Activated naive CD4-positive, alpha-beta T cell treated with anti-CD3 and anti-CD28 coated beads for 36 hours (primary cell): ENCODE data around the gene PRXL2B. TPM values are rescaled to one million over a fixed set of nuclear protein-coding genes. Genes with fewer than 3 reads are reported as not detected.
"Not testable (repeated sequence)": the region's sequence is repeated elsewhere in the genome, so short reads cannot be mapped to it uniquely, and the experiment has no call there.

ENCODE experiments used
- CTCF ChIA-PET: fragments of 350-600 bp; sonication (Branson Sonifier 250); formaldehyde crosslinking; loops from one replicate; lab custom pipeline; 2021; ENCODE audit warnings: antibody characterized with exemption; lab: Charles Lee
- DNase-seq: peaks from one replicate; pipeline ENCODE4 v3.0.0-alpha.2; 2020
- H3K27ac Mint-ChIP-seq: one replicate; pipeline ENCODE4 v1.8.0; 2021; ENCODE audit warnings: mild to moderate bottlenecking, mixed read lengths
- H3K27me3 Mint-ChIP-seq: one replicate; pipeline ENCODE4 v1.8.0; 2021; ENCODE audit warnings: low read depth, mixed read lengths
- H3K36me3 Mint-ChIP-seq: one replicate; pipeline ENCODE4 v1.8.0; 2021; ENCODE audit warnings: low read depth, mixed read lengths
- H3K4me1 Mint-ChIP-seq: one replicate; pipeline ENCODE4 v1.8.0; 2021; ENCODE audit warnings: low read depth, mixed read lengths
- H3K4me3 Mint-ChIP-seq: one replicate; pipeline ENCODE4 v1.8.0; 2021; ENCODE audit warnings: mild to moderate bottlenecking, moderate library complexity, mixed read lengths
- H3K9me3 Mint-ChIP-seq: one replicate; pipeline ENCODE4 v1.8.0; 2021; ENCODE audit warnings: mixed read lengths
- intact Hi-C: fragments of 100-400 bp; cut with micrococcal nuclease; formaldehyde crosslinking; loops from one replicate; pipeline ENCODE4 v1.15.1; 2023
- total RNA-seq, 2 experiments: library from RNA; stranded (reverse); gene quantifications; one replicate each; pipeline ENCODE4 v1.2.3, GENCODE V29; 2021

PRXL2B gene
- total RNA-seq, 2 experiments from 2014 or later = 21.8 to 22.1 TPM

DNA sequence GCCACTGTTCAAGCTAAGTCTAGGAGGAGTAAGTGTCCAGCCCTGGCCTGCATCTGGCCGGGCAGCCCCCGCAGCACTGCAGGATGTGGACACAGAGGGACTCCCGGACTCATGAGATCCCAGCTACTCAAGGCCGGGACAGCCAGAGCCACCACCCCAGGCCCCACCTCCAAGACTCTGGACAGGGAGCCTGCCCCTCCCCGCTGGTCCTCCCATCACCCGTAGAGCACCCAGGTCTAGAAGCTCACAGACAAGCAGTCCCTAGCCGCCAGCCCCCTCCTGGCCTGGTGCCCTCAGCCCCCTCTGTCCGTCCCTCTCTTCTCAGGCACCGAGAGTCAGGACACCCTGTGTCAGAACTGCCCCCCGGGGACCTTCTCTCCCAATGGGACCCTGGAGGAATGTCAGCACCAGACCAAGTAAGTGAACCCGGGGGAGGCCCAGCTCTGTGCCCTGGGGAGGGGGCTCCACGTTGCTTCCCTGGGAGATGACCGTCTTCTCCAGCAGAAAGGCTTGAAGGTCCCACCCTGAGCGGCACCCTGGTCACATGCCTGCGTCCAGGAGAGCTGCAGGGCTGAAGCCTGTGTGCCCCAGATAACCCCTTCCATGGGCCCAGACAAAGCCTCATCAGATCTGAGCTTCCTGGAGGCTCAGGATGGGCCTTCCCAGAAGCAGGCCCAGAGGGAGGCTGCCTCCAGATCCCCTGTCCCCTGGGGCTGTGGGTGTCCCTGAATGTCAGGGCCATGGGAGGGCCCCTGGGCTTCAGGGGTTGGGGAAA is 26.1 kb upstream of the PRXL2B start:
- no peak overlapping the region for H3K27ac Mint-ChIP-seq
- DNase-seq = no peak
- H3K36me3 Mint-ChIP-seq = peaks cover 12% of the 10 kb centered on the region
- H3K27me3 Mint-ChIP-seq = no peaks in the 10 kb centered on the region
- intact Hi-C loops = no loop called here
- CTCF ChIA-PET = interaction anchor here (1.0 to 1.7 kb wide), 4 partner anchors 17 to 147 kb away, joined by 3 to 10 read pairs (median 4); no protein-coding TSS in a partner anchor
- H3K4me3 Mint-ChIP-seq = no peak overlapping the region
- H3K4me1 Mint-ChIP-seq = peaks cover 19% of the 10 kb centered on the region
- no peaks in the 10 kb centered on the region for H3K9me3 Mint-ChIP-seq

DNA sequence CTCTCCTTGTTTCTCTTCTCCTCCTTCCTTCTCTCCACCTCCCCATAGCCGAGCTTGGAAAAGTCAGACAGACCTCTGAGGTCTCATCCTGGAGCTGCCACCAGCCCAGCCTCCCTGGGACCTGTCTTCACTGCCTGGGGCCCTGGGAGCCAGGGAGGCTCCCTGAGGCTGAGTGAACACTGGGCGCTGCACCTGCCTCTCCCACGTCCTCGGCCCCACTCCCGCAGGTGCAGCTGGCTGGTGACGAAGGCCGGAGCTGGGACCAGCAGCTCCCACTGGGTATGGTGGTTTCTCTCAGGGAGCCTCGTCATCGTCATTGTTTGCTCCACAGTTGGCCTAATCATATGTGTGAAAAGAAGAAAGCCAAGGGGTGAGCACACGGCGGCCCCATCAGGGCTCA is 25.1 kb upstream of the PRXL2B start:
- CTCF ChIA-PET = interaction anchor here (0.6 to 1.7 kb wide), 8 partner anchors 9 to 148 kb away, joined by 3 to 10 read pairs (median 4); no protein-coding TSS in a partner anchor
- peaks cover 18% of the 10 kb centered on the region for H3K4me1 Mint-ChIP-seq
- H3K27ac Mint-ChIP-seq = peak overlapping the region; percentile 28
- H3K36me3 Mint-ChIP-seq = peaks cover 8% of the 10 kb centered on the region
- intact Hi-C loops = no loop called here
- no peak for DNase-seq
- no peaks in the 10 kb centered on the region for H3K27me3 Mint-ChIP-seq
- H3K9me3 Mint-ChIP-seq = no peaks in the 10 kb centered on the region
- no peak overlapping the region for H3K4me3 Mint-ChIP-seq

DNA sequence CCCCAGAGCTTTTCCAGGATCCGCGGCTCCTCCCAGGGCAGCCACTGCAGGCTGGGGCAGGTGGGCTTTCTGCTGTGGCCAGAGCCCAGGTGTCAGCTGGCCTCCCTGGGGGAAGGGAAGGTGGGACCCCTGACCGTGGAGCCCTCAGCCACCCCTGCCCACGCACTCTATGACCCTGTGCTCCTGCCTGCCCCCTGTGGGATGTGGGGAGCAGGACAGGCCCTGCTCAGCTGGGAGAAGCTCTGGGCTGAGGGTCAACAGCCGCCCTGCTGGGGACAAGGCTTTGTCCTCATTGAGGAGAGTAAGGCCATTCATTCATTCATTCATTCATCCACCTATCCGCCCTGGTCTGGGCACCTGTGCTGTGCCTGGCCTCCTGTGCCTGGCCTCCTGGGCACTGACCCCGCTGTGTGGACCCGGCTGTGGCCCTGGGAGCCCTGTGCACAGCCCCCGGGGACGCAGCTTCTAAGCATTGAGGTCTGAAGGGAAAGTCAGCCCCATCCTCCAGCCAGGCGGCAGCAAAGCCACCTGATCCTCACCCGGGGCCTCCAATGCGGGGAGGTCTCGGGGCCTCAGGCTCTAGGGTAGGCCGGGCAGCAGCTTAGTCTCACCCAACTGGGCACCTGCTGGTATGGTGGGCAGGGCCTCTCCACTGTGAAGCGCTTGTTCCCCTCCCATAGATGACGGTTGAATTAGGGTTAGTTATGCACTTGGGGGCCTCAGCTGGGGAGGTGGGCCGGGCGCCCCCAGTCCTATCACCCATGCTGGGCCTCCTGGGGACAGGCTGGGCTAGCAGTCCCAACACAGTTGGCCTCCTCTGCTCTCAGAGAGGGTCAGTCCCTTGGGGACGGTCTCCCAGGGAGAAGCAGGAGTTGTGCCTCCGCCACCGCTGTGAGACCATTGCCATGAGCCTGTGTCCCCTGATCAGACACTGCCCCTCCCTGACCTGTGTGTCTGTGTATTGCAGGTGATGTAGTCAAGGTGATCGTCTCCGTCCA is 24.4 kb upstream of the PRXL2B start:
- DNase-seq = peak; percentile 38
- H3K36me3 Mint-ChIP-seq = peaks cover 4% of the 10 kb centered on the region
- no peak overlapping the region for H3K27ac Mint-ChIP-seq
- peaks cover 15% of the 10 kb centered on the region for H3K4me1 Mint-ChIP-seq
- CTCF ChIA-PET = interaction anchor here (0.6 to 1.7 kb wide), 10 partner anchors 9 to 149 kb away, joined by 3 to 10 read pairs (median 4); no protein-coding TSS in a partner anchor
- H3K27me3 Mint-ChIP-seq = no peaks in the 10 kb centered on the region
- intact Hi-C loops = no loop called here
- H3K4me3 Mint-ChIP-seq = no peak overlapping the region
- no peaks in the 10 kb centered on the region for H3K9me3 Mint-ChIP-seq

DNA sequence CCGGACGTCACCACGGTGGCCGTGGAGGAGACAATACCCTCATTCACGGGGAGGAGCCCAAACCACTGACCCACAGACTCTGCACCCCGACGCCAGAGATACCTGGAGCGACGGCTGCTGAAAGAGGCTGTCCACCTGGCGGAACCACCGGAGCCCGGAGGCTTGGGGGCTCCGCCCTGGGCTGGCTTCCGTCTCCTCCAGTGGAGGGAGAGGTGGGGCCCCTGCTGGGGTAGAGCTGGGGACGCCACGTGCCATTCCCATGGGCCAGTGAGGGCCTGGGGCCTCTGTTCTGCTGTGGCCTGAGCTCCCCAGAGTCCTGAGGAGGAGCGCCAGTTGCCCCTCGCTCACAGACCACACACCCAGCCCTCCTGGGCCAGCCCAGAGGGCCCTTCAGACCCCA is 23.4 kb upstream of the PRXL2B start:
- Mint-ChIP-seq H3K27ac (no peak overlapping the region), H3K4me3 (no peak overlapping the region), H3K36me3 (peaks cover 4% of the 10 kb centered on the region), H3K27me3 (no peaks in the 10 kb centered on the region), H3K9me3 (no peaks in the 10 kb centered on the region), H3K4me1 (peaks cover 6% of the 10 kb centered on the region)
- intact Hi-C loops = no loop called here
- DNase-seq = no peak
- CTCF ChIA-PET = interaction anchor here (1.4 kb wide), 1 partner anchor 22 kb away, joined by 3 read pairs; no protein-coding TSS in a partner anchor

DNA sequence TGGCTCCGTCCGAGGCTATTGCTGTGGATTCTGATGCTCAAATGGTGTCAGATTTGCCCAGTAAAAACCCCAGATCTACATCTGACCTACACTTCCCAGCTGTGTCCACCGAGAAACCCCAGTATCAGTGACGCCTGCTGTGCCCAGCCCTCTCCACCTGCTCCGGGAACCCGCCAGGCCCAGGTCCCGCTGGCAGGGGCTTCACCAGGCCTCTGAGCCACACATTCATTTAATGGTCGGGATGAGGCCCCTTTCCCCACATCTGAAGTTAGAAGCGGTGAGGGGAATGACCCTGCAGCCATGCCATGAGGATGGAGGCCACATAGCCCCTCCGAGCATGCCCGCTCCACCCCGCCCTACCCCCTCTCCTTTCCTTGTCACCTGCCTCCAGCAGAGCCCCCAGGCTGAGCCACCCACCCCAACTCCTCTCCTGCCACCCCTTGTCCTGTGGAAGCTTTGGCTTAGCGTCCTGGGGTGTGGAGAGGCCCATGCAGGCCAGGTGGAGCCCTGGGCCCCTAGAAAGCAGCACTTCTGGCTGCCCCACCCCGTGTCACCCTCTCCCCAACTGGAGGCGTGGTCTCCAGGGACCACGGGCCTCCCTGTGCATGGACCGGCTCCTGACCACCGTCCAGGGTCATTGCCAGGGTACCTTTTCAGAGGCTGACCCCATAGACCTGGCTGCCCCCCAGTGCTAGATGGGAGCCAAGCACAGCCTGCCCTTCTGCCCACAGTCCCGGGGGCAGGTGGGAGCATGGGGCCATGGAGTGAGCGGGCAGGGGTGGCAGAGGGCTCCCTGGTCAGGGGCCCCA is 22.4 kb upstream of the PRXL2B start:
- Mint-ChIP-seq H3K27ac (no peak overlapping the region), H3K4me3 (no peak overlapping the region), H3K9me3 (no peaks in the 10 kb centered on the region), H3K36me3 (peaks cover 1% of the 10 kb centered on the region), H3K4me1 (peaks cover 3% of the 10 kb centered on the region), H3K27me3 (no peaks in the 10 kb centered on the region)
- intact Hi-C loops = no loop called here
- CTCF ChIA-PET = interaction anchor here (1.3 kb wide), 1 partner anchor 8 kb away, joined by 3 read pairs; the partner anchor contains the start of gene TNFRSF14
- DNase-seq = no peak

DNA sequence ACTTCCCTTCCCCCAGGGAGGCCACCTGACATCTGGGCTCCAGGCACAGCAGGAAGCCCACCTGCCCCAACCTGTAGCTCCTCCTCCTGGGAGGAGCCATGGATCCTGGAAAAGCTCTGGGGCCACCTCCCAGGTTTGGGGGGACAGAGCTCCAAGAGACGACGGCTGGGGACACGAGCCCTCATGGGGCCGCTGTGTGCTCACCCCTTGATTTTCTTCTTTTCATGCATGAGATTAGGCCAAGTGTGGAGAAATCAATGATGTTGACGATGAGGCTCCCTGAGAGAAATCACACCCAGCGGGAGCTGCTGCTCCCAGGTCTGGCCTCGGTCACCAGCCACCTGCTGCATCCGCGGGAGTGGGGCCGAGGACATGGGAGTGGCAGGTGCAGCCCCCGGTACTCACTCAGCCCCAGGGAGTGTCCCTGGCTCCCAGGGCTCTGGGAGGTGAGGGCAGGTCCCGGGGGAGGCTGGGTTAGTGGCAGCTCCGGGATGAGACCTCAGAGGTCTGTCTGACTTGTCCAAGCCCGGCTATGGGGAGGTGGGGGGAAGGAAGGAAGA is 21.7 kb upstream of the PRXL2B start:
- CTCF ChIA-PET = interaction anchor here (1.3 kb wide), 1 partner anchor 9 kb away, joined by 3 read pairs; the partner anchor contains the start of gene TNFRSF14
- Mint-ChIP-seq H3K27me3 (no peaks in the 10 kb centered on the region), H3K9me3 (no peaks in the 10 kb centered on the region), H3K4me1 (no peaks in the 10 kb centered on the region), H3K27ac (no peak overlapping the region), H3K4me3 (no peak overlapping the region), H3K36me3 (peaks cover 1% of the 10 kb centered on the region)
- intact Hi-C loops = no loop called here
- DNase-seq = no peak

DNA sequence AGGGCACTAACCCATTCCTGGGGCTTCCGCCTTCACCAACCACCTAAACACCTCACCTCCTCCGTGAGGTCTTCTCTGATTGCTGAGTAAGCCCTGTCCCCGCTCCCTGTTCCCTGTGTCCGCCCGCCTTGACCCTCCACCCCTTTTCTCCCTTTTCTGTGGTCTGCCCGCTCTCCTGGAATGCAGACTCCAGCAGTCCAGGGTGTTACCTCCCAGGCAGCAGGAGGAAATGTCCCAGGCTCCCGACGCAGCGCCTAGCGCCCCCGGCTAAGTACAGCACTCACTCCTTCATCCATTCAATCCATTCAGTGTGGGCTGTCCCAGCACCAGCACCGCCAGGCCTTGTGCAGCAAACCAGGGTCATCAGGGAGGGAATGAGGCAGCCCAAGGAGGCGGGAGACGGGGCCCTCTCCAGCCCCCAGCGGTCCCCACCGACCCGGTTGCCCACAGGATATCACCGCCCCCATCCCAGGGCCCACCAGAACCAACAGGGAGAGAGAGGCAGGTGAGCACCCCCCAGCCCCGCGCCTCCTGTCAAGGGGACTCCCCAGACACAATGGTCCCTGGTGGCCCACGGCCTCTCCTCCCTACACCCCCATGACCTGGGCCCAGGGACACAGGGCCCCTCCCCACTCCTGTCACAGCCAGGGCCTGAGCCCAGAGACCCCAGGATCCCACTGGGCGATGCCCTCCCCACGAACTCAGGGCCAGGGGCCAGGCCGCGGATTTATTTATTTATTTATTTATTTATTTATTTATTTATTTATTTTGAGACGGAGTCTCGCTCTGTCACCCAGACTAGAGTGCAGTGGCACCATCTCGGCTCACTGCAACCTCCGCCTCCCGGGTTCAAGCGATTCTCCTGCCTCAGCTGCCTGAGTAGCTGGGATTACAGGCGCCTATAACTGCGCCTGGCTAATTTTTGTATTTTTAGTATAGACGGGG is 20.2 kb upstream of the PRXL2B start:
- H3K27ac Mint-ChIP-seq = no peak overlapping the region
- CTCF ChIA-PET = no interaction called here
- peaks cover 1% of the 10 kb centered on the region for H3K36me3 Mint-ChIP-seq
- H3K9me3 Mint-ChIP-seq = no peaks in the 10 kb centered on the region
- no peaks in the 10 kb centered on the region for H3K27me3 Mint-ChIP-seq
- H3K4me3 Mint-ChIP-seq = no peak overlapping the region
- no peaks in the 10 kb centered on the region for H3K4me1 Mint-ChIP-seq
- intact Hi-C loops = no loop called here
- DNase-seq = no peak

DNA sequence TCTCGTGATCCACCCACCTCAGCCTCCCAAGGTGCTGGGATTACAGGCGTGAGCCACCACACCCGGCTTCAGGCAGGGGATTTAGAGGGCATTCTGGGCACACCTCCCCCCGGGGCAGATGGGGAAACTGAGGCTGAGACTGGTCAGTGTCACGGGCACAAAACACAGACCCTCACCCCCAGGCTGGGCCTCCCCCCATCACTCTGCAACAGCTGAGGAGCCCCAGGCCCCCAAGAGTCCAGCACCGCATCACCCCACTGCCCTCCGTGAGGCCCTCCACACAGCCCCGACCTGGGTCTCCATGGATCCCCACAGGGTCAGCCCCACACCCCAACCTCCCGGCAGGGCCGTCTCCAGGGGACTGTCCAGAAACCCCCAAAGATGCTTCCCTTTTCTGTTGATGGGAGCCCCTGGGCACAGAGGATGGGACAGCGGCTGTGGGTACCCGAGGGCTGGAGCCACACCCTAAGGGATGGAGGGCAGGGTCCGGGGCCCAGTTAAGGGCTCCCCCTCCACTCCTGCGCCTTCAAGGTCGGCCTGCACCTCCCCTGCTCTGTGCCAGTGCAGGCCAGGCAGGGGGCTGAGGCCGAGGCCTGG is 19.4 kb upstream of the PRXL2B start:
- Mint-ChIP-seq H3K4me3 (no peak overlapping the region), H3K36me3 (peaks cover 1% of the 10 kb centered on the region), H3K27me3 (no peaks in the 10 kb centered on the region), H3K9me3 (no peaks in the 10 kb centered on the region), H3K27ac (no peak overlapping the region), H3K4me1 (no peaks in the 10 kb centered on the region)
- no peak for DNase-seq
- CTCF ChIA-PET = no interaction called here
- intact Hi-C loops = no loop called here

DNA sequence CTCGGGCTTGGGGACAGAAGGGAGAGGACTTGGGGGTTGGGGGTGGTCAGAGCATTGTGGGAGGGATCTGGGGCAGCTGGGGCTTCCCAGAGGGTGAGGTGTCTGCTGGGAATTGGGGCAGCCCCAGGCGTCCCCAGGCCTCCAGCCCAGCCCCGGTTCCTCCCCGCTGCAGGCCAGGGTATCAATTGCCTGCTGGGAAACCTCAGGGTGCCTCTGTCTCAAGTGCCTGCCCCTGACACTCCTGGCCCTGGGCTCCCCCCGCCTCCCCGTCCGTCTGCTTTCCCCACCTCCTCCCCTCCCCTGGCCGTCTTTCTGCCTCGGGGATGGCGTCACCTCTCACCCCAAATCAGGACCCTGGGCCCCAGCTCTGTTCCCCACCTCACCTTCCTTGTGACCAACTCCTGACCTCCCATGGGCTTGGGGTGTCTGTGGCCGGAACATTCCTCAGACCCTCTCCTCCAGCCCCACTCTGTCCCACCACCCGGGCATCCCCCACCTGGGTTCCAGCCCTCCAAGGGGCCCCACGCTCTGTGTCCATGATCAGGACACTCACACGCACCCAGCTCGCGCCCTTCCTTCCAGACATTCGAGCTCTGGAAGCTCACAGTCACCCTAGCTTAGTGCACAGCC is 18.3 kb upstream of the PRXL2B start:
- H3K4me3 Mint-ChIP-seq, H3K4me1 Mint-ChIP-seq, CTCF ChIA-PET, H3K27ac Mint-ChIP-seq, H3K36me3 Mint-ChIP-seq, H3K9me3 Mint-ChIP-seq, H3K27me3 Mint-ChIP-seq, intact Hi-C loops, DNase-seq: not testable (repeated sequence)

DNA sequence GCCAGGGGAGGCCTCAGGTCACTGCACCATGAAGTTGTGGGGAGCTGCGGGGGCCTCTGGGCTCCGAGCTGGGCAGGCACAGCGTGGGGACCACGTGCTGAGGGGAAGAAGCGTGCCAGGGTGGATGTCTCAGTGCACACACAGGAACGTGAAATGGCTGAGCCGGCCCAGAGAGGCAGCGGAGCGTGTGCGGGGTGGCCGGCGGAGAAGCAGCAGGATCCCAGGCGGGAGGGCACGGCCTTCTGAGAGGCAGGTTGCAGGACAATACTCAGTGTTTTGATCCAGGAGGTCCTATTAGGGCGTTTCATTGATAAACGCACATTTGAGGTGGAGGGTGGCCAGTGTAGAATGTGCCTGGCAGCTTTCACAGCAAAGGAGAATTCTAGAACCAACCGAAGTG is 17.5 kb upstream of the PRXL2B start:
- Mint-ChIP-seq H3K27me3 (no peaks in the 10 kb centered on the region), H3K36me3 (peaks cover 2% of the 10 kb centered on the region), H3K27ac (no peak overlapping the region), H3K4me1 (no peaks in the 10 kb centered on the region), H3K9me3 (peaks cover 14% of the 10 kb centered on the region), H3K4me3 (no peak overlapping the region)
- intact Hi-C loops = no loop called here
- CTCF ChIA-PET = no interaction called here
- no peak for DNase-seq
